Liver (tissue), 5 donors: ENCODE results near the gene TNFSF13. TPM values are rescaled to one million over a fixed set of nuclear protein-coding genes. Genes with fewer than 3 reads are reported as not detected.

ENCODE experiments used
- polyA plus RNA-seq, 2 donors: library from polyadenylated mRNA; stranded (reverse) in 1 of 2; unstranded in 1 of 2; fragments of 200-250 nt in 1 of 2; fragments of >200 nt in 1 of 2; fragmentation: Nextera tagmentation in 1 of 2; extraction: Ambion mirVana in 1 of 2; gene quantifications; one replicate each; pipeline versions ENCODE4 v1.2.1 to v1.2.3, GENCODE V29; 2013 to 2015
- small RNA-seq: library from RNA; depleted of rRNA; stranded (forward); fragments of <200 nt; gene quantifications from one replicate; pipeline ENCODE3, GENCODE V24; 2014
- total RNA-seq, 2 donors: library from RNA; depleted of rRNA; stranded (reverse); fragments of >200 nt; gene quantifications; one replicate each; pipeline ENCODE4 v1.2.3, GENCODE V29; 2014
- donor health status: healthy.
- donor health status: healthy.
- donor health status: healthy.

TNFSF13 gene
- total and polyA plus RNA-seq, 4 donors = 1.4 to 9.3 (median 4.5) TPM

Small RNAs within 50 kb of the gene (small RNA-seq; reads per million reads assigned to genes)
- gene CD68 (not detected), gene RF00019 (not detected), gene SNORA48 (not detected), gene SNORD10 (not detected)

Other genes starting within 250 kb of the TNFSF13 start
Only the 30 nearest of the 31 such genes appear.
- 10 to 100 TPM in 1 of 2 donors, 1 to 10 TPM in 1; 8.1 to 14.2 TPM for gene NEURL4, start 229.4 kb upstream of the TNFSF13 start, total RNA-seq
- 1 to 10 TPM in 1 of 2 donors, under 1 TPM in 1; 0.76 to 6.6 TPM for gene NEURL4, start 229.4 kb upstream of the TNFSF13 start, polyA plus RNA-seq
- 1 to 10 TPM; 4.9 to 7.4 TPM for gene ACAP1, start 222.2 kb upstream of the TNFSF13 start, total RNA-seq
- gene ACAP1, start 222.2 kb upstream of the TNFSF13 start, polyA plus RNA-seq = 1 to 10 TPM; 1.1 to 4.5 TPM
- gene KCTD11, start 206.6 kb upstream of the TNFSF13 start, total RNA-seq = 1 to 10 TPM in 1 of 2 donors, under 1 TPM in 1; 0.89 to 2.0 TPM
- 1 to 10 TPM in 1 of 2 donors, under 1 TPM in 1; 0.39 to 3.5 TPM for gene KCTD11, start 206.6 kb upstream of the TNFSF13 start, polyA plus RNA-seq
- gene TMEM95, start 203.6 kb upstream of the TNFSF13 start, total RNA-seq = not detected
- gene TMEM95, start 203.6 kb upstream of the TNFSF13 start, polyA plus RNA-seq = not detected
- gene TNK1, start 177.7 kb upstream of the TNFSF13 start, total RNA-seq = 1 to 10 TPM in 1 of 2 donors, under 1 TPM in 1; 0.05 to 3.2 TPM
- gene TNK1, start 177.7 kb upstream of the TNFSF13 start, polyA plus RNA-seq = 1 to 10 TPM; 1.9 to 3.5 TPM
- gene PLSCR3, start 164.2 kb upstream of the TNFSF13 start, total RNA-seq = 1 to 10 TPM; 2.8 to 4.2 TPM
- 10 to 100 TPM in 1 of 2 donors, 1 to 10 TPM in 1; 4.0 to 10.9 TPM for gene PLSCR3, start 164.2 kb upstream of the TNFSF13 start, polyA plus RNA-seq
- 100 to 1,000 TPM in 1 of 2 donors, 10 to 100 TPM in 1; 30.0 to 130 TPM for gene TMEM256, start 154.7 kb upstream of the TNFSF13 start, total RNA-seq
- gene TMEM256, start 154.7 kb upstream of the TNFSF13 start, polyA plus RNA-seq = 10 to 100 TPM; 95.6 to 99.8 TPM
- gene NLGN2, start 150.9 kb upstream of the TNFSF13 start, total RNA-seq = 1 to 10 TPM in 1 of 2 donors, under 1 TPM in 1; 0.47 to 1.3 TPM
- gene NLGN2, start 150.9 kb upstream of the TNFSF13 start, polyA plus RNA-seq = 1 to 10 TPM in 1 of 2 donors, under 1 TPM in 1; 0.24 to 2.4 TPM
- not detected for gene SPEM1, start 138.4 kb upstream of the TNFSF13 start, total RNA-seq
- gene SPEM1, start 138.4 kb upstream of the TNFSF13 start, polyA plus RNA-seq = not detected
- gene SPEM2, start 133.1 kb upstream of the TNFSF13 start, total RNA-seq = not detected
- not detected for gene SPEM2, start 133.1 kb upstream of the TNFSF13 start, polyA plus RNA-seq
- gene SPEM3, start 129.9 kb upstream of the TNFSF13 start, total RNA-seq = not detected
- not detected for gene SPEM3, start 129.9 kb upstream of the TNFSF13 start, polyA plus RNA-seq
- gene TMEM102, start 123.3 kb upstream of the TNFSF13 start, total RNA-seq = 1 to 10 TPM; 1.6 to 2.9 TPM
- 1 to 10 TPM; 1.6 to 3.3 TPM for gene TMEM102, start 123.3 kb upstream of the TNFSF13 start, polyA plus RNA-seq
- under 1 TPM; 0.19 to 0.25 TPM for gene FGF11, start 119.2 kb upstream of the TNFSF13 start, total RNA-seq
- under 1 TPM; 0.17 to 0.21 TPM for gene FGF11, start 119.2 kb upstream of the TNFSF13 start, polyA plus RNA-seq
- 1 to 10 TPM; 4.2 to 7.4 TPM for gene CHRNB1, start 113.7 kb upstream of the TNFSF13 start, total RNA-seq
- gene CHRNB1, start 113.7 kb upstream of the TNFSF13 start, polyA plus RNA-seq = 10 to 100 TPM in 1 of 2 donors, 1 to 10 TPM in 1; 7.0 to 11.5 TPM
- 1 to 10 TPM; 4.6 to 6.0 TPM for gene ZBTB4, start 79.1 kb upstream of the TNFSF13 start, total RNA-seq
- 1 to 10 TPM; 1.5 to 5.7 TPM for gene ZBTB4, start 79.1 kb upstream of the TNFSF13 start, polyA plus RNA-seq
- gene SLC35G6, start 77.3 kb upstream of the TNFSF13 start, total RNA-seq = not detected
- gene SLC35G6, start 77.3 kb upstream of the TNFSF13 start, polyA plus RNA-seq = not detected
- gene POLR2A, start 74.4 kb upstream of the TNFSF13 start, total RNA-seq = 10 to 100 TPM; 53.5 to 54.4 TPM
- 10 to 100 TPM; 13.3 to 16.2 TPM for gene POLR2A, start 74.4 kb upstream of the TNFSF13 start, polyA plus RNA-seq
- gene TNFSF12, start 9.7 kb upstream of the TNFSF13 start, total RNA-seq = 1 to 10 TPM; 4.2 to 5.7 TPM
- 10 to 100 TPM in 1 of 2 donors, 1 to 10 TPM in 1; 5.2 to 13.1 TPM for gene TNFSF12, start 9.7 kb upstream of the TNFSF13 start, polyA plus RNA-seq
- 10 to 100 TPM; 21.3 to 29.2 TPM for gene SENP3, start 3.2 kb downstream of the TNFSF13 start, total RNA-seq
- gene SENP3, start 3.2 kb downstream of the TNFSF13 start, polyA plus RNA-seq = 10 to 100 TPM in 1 of 2 donors, 1 to 10 TPM in 1; 4.9 to 18.2 TPM
- 10 to 100 TPM; 15.8 to 50.4 TPM for gene CD68, start 20.9 kb downstream of the TNFSF13 start, total RNA-seq
- 10 to 100 TPM; 14.2 to 88.6 TPM for gene CD68, start 20.9 kb downstream of the TNFSF13 start, polyA plus RNA-seq
- 100 to 1,000 TPM in 1 of 2 donors, 10 to 100 TPM in 1; 71.6 to 111 TPM for gene MPDU1, start 25.1 kb downstream of the TNFSF13 start, total RNA-seq
- gene MPDU1, start 25.1 kb downstream of the TNFSF13 start, polyA plus RNA-seq = 100 to 1,000 TPM in 1 of 2 donors, 10 to 100 TPM in 1; 55.3 to 136 TPM
- under 1 TPM in 1 of 2 donors, not detected in 1; 0.17 TPM for gene SOX15, start 31.3 kb downstream of the TNFSF13 start, total RNA-seq
- under 1 TPM; 0.06 to 0.33 TPM for gene SOX15, start 31.3 kb downstream of the TNFSF13 start, polyA plus RNA-seq
- 10 to 100 TPM; 12.4 to 18.3 TPM for gene FXR2, start 56.1 kb downstream of the TNFSF13 start, total RNA-seq
- gene FXR2, start 56.1 kb downstream of the TNFSF13 start, polyA plus RNA-seq = 10 to 100 TPM in 1 of 2 donors, 1 to 10 TPM in 1; 6.8 to 17.2 TPM
- 10 to 100 TPM; 25.9 to 53.8 TPM for gene SAT2, start 69.1 kb downstream of the TNFSF13 start, total RNA-seq
- gene SAT2, start 69.1 kb downstream of the TNFSF13 start, polyA plus RNA-seq = 100 to 1,000 TPM; 158 to 181 TPM
- gene SHBG, start 71.4 kb downstream of the TNFSF13 start, total RNA-seq = 10 to 100 TPM in 1 of 2 donors, 1 to 10 TPM in 1; 3.5 to 15.3 TPM
- gene SHBG, start 71.4 kb downstream of the TNFSF13 start, polyA plus RNA-seq = 10 to 100 TPM; 29.0 to 61.6 TPM
- gene ATP1B2, start 92.2 kb downstream of the TNFSF13 start, total RNA-seq = 1 to 10 TPM in 1 of 2 donors, under 1 TPM in 1; 0.33 to 8.3 TPM
- gene ATP1B2, start 92.2 kb downstream of the TNFSF13 start, polyA plus RNA-seq = 1 to 10 TPM in 1 of 2 donors, under 1 TPM in 1; 0.53 to 3.4 TPM
- 10 to 100 TPM; 12.3 to 18.4 TPM for gene TP53, start 128.7 kb downstream of the TNFSF13 start, total RNA-seq
- 10 to 100 TPM in 1 of 2 donors, 1 to 10 TPM in 1; 8.3 to 13.0 TPM for gene TP53, start 128.7 kb downstream of the TNFSF13 start, polyA plus RNA-seq
- 1 to 10 TPM; 1.8 to 3.3 TPM for gene WRAP53, start 129.7 kb downstream of the TNFSF13 start, total RNA-seq
- gene WRAP53, start 129.7 kb downstream of the TNFSF13 start, polyA plus RNA-seq = 1 to 10 TPM; 2.3 to 3.0 TPM
- under 1 TPM; 0.33 to 0.50 TPM for gene EFNB3, start 146.5 kb downstream of the TNFSF13 start, total RNA-seq
- under 1 TPM; 0.19 to 0.80 TPM for gene EFNB3, start 146.5 kb downstream of the TNFSF13 start, polyA plus RNA-seq
- gene DNAH2, start 159.0 kb downstream of the TNFSF13 start, total RNA-seq = under 1 TPM; under 0.01 to 0.25 TPM
- gene DNAH2, start 159.0 kb downstream of the TNFSF13 start, polyA plus RNA-seq = under 1 TPM; 0.03 to 0.07 TPM